Right lobe of liver (tissue), 4 donors: ENCODE data around the gene UBA3.

Source experiments
- POLR2A ChIP-seq: fragments of 450-650 bp; IDR thresholded peaks from one replicate; pipeline ENCODE4 v1.6.1; 2017; ENCODE audit warnings: antibody characterized with exemption, mild to moderate bottlenecking
- TF ChIP-seq, protein P1 (sequence below), 4 donors: fragments of 200-600 bp in 3 of 4; fragments of 450-650 bp in 1 of 4; IDR thresholded peaks; one replicate each; pipeline versions ENCODE4 v1.5.1 to v1.8.0; 2016 to 2022; ENCODE audit warnings: antibody characterized with exemption in 4 of 4, mild to moderate bottlenecking in 2 of 4
- donor health status: DM: no; HTN: no; CAD: no.
- donor health status: DM: no; HTN: no; CAD: no.
- donor health status: DM: no; HTN: yes; CAD: no.

DNA sequence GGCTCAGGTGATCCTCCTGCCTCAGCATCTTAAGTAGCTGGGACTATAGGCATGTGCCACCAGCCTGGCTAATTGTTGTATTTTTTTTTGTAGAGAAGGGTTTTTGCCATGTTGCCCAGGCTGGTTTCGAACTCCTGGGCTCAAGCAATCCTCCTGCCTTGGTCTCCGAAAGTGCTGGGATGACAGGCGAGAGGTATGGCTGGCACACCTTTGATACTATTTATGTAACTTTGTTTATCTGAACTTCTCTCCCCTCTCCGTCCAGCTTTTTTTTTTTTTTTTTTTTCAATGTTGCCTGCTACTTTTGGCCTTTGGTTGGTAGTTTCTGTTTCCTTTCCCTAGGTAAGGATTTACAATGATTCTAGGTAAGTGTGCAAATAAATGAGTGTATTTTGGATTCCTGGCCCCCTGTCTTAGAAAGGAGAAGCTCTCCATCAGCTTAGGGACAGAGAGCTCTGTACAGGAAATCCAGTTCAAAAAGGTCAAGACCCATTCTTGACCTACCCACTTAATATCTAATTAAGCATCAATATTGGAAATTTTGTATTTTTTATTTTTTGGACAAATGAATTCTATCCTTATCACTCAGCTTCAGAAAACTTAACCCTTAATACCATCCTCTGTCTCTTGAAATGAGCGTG lies 11.3 kb upstream of the UBA3 start:
- TF ChIP-seq, protein P1, sequence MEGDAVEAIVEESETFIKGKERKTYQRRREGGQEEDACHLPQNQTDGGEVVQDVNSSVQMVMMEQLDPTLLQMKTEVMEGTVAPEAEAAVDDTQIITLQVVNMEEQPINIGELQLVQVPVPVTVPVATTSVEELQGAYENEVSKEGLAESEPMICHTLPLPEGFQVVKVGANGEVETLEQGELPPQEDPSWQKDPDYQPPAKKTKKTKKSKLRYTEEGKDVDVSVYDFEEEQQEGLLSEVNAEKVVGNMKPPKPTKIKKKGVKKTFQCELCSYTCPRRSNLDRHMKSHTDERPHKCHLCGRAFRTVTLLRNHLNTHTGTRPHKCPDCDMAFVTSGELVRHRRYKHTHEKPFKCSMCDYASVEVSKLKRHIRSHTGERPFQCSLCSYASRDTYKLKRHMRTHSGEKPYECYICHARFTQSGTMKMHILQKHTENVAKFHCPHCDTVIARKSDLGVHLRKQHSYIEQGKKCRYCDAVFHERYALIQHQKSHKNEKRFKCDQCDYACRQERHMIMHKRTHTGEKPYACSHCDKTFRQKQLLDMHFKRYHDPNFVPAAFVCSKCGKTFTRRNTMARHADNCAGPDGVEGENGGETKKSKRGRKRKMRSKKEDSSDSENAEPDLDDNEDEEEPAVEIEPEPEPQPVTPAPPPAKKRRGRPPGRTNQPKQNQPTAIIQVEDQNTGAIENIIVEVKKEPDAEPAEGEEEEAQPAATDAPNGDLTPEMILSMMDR (IDR thresholded peaks at IDR 0.05) = no peak
- no peak for TF ChIP-seq POLR2A
